IMR-90 (cell line): ENCODE data around the gene NWD2. TPM values are rescaled to one million over a fixed set of nuclear protein-coding genes. Genes with fewer than 3 reads are reported as not detected.
A peak's percentile ranks its signal among the peaks of the same experiment; 100 is the strongest.

Source experiments
- ATAC-seq: fragments of 200-7000 bp; cut with Tn5 transposase; 2 replicates; pipeline ENCODE4 v1.9.1; 2020; ENCODE audit warnings: low read depth, mild to moderate bottlenecking, moderate library complexity
- BruUV-seq: library from RNA; stranded (reverse); fragments of 400-500 nt; replicated peaks from 2 replicates; lab custom pipeline; 2021; lab: Mats Ljungman, UMichigan
- CTCF ChIA-PET: fragments of 300-600 bp; formaldehyde crosslinking; extraction: SDS; loops from one replicate; lab custom pipeline; 2021; ENCODE audit warnings: antibody characterized with exemption; lab: Yijun Ruan, JAX
- POLR2A ChIA-PET: fragments of 300-600 bp; sonication (Branson Sonifier 250); formaldehyde crosslinking; loops from one replicate; lab custom pipeline; 2022; ENCODE audit warnings: antibody characterized with exemption; ENCODE audit not compliant: unreplicated experiment; lab: Charles Lee
- DNase-seq: peaks from one replicate; pipeline ENCODE4 v3.0.0; 2013
- H2AFZ ChIP-seq: replicated peaks from 2 replicates; pipeline ENCODE3; 2013; ENCODE audit warnings: low read length, mild to moderate bottlenecking; ENCODE audit not compliant: poor library complexity
- H2AK5ac ChIP-seq: 2 replicates; pipeline ENCODE4 v1.6.1; 2013; ENCODE audit warnings: low read depth, low read length, inconsistent platforms
- H2AK9ac ChIP-seq: replicated peaks from 2 replicates; pipeline ENCODE3; 2013; ENCODE audit warnings: mild to moderate bottlenecking, low read depth, low read length, moderate library complexity; ENCODE audit not compliant: poor library complexity
- H2BK120ac ChIP-seq: 2 replicates; pipeline ENCODE4 v1.6.1; 2013; ENCODE audit warnings: low read depth, low read length, inconsistent platforms
- H2BK15ac ChIP-seq: 3 replicates; pipeline ENCODE4 v1.6.1; 2013; ENCODE audit warnings: low read depth, low read length, inconsistent platforms
- H2BK20ac ChIP-seq: 2 replicates; pipeline ENCODE4 v1.6.1; 2013; ENCODE audit warnings: low read depth, mild to moderate bottlenecking, inconsistent platforms, low read length, moderate library complexity
- H2BK5ac ChIP-seq: 2 replicates; pipeline ENCODE4 v1.6.1; 2013; ENCODE audit warnings: mild to moderate bottlenecking, low read depth, low read length, inconsistent platforms; ENCODE audit not compliant: poor library complexity, severe bottlenecking
- H3K14ac ChIP-seq: replicated peaks from 2 replicates; pipeline ENCODE4 v1.6.1; 2013; ENCODE audit warnings: low read depth, low read length, inconsistent platforms
- H3K18ac ChIP-seq: 2 replicates; pipeline ENCODE4 v1.6.1; 2013; ENCODE audit warnings: low read depth, low read length, control low read depth
- H3K23ac ChIP-seq: 2 replicates; pipeline ENCODE4 v1.6.1; 2013; ENCODE audit warnings: low read depth, low read length, inconsistent platforms
- H3K27ac ChIP-seq: 2 replicates; pipeline ENCODE4 v1.5.1; 2013; ENCODE audit warnings: mild to moderate bottlenecking, control low read depth, low read length; ENCODE audit not compliant: insufficient read depth
- H3K27me3 ChIP-seq: 2 replicates; pipeline ENCODE4 v1.6.1; 2013; ENCODE audit warnings: low read length; ENCODE audit not compliant: control insufficient read depth, insufficient read depth
- H3K36me3 ChIP-seq: 2 replicates; pipeline ENCODE4 v1.6.1; 2013; ENCODE audit warnings: low read length, mixed read lengths; ENCODE audit not compliant: control insufficient read depth, insufficient read depth
- H3K4ac ChIP-seq: 2 replicates; pipeline ENCODE4 v1.6.1; 2013; ENCODE audit warnings: low read depth, low read length, inconsistent platforms
- H3K4me1 ChIP-seq: 2 replicates; pipeline ENCODE4 v1.6.1; 2013; ENCODE audit warnings: low read length, mixed read lengths; ENCODE audit not compliant: control insufficient read depth, insufficient read depth
- H3K4me2 ChIP-seq: 2 replicates; pipeline ENCODE4 v1.6.1; 2013; ENCODE audit warnings: low read depth, mild to moderate bottlenecking, control low read depth, low read length, moderate library complexity
- H3K4me3 ChIP-seq: 2 replicates; pipeline ENCODE4 v1.5.1; 2013; ENCODE audit warnings: low read depth, mild to moderate bottlenecking, control low read depth, low read length, moderate library complexity; ENCODE audit not compliant: insufficient read depth
- H3K56ac ChIP-seq: 2 replicates; pipeline ENCODE4 v1.6.1; 2013; ENCODE audit warnings: low read length, inconsistent platforms; ENCODE audit not compliant: insufficient read depth; ENCODE audit errors: extremely low read depth
- H3K79me1 ChIP-seq, 2 experiments: 2 replicates each; pipeline ENCODE4 v1.6.1; 2013; ENCODE audit warnings: low read length in 2 of 2, inconsistent platforms in 1 of 2, low read depth in 1 of 2
- H3K9ac ChIP-seq: 2 replicates; pipeline ENCODE4 v1.6.1; 2013; ENCODE audit warnings: low read depth, low read length, control low read depth
- H3K9me1 ChIP-seq: 2 replicates; pipeline ENCODE4 v1.6.1; 2013; ENCODE audit warnings: low read length, inconsistent platforms; ENCODE audit not compliant: insufficient read depth
- H3K9me3 ChIP-seq: 2 replicates; pipeline ENCODE4 v1.6.1; 2013; ENCODE audit warnings: low read length; ENCODE audit not compliant: control insufficient read depth, insufficient read depth
- H4K20me1 ChIP-seq: 2 replicates; pipeline ENCODE4 v1.6.1; 2013; ENCODE audit warnings: low read length, inconsistent platforms; ENCODE audit not compliant: insufficient read depth
- H4K5ac ChIP-seq: 2 replicates; pipeline ENCODE4 v1.6.1; 2013; ENCODE audit warnings: mild to moderate bottlenecking, low read depth, low read length, control low read depth
- H4K8ac ChIP-seq, 2 experiments: 2 replicates each; pipeline ENCODE4 v1.6.1; 2013; ENCODE audit warnings: low read depth in 2 of 2, low read length in 2 of 2, control low read depth in 1 of 2, inconsistent platforms in 1 of 2
- H4K91ac ChIP-seq: 2 replicates; pipeline ENCODE4 v1.6.1; 2013; ENCODE audit warnings: low read depth, low read length, inconsistent platforms; ENCODE audit not compliant: insufficient read depth
- SMC3 ChIP-seq: fragments of 150-350 bp; IDR thresholded peaks from 2 replicates; pipeline ENCODE4 v1.6.1; 2016; ENCODE audit warnings: low read depth, mild to moderate bottlenecking, antibody characterized with exemption, low read length, moderate library complexity
- WGBS, 2 experiments: methylation state at CpG; one replicate each; pipeline versions ENCODE4 v1.1.5 to v1.1.7; 2013; ENCODE audit warnings: missing lambda C conversion rate in 2 of 2; ENCODE audit not compliant: insufficient read length in 1 of 2; ENCODE audit errors: extremely low coverage in 2 of 2; 5-methylcytosine and 5-hydroxymethylcytosine counted together
- dilution Hi-C: fragments of 300-500 bp; cut with HindIII; formaldehyde crosslinking; loops from one replicate; pipeline ENCODE4 v1.14.3; 2018; ENCODE audit warnings: low sequenced_read_pairs; ENCODE audit not compliant: unreplicated experiment
- in situ Hi-C: fragments of 300-500 bp; cut with MboI; formaldehyde crosslinking; loops from 3 replicates; pipeline ENCODE4 v1.14.3; 2019; ENCODE audit warnings: low sequenced_read_pairs, inconsistent platforms, mixed read lengths
- intact Hi-C: fragments of 100-400 bp; cut with micrococcal nuclease; formaldehyde crosslinking; loops from 2 replicates; pipeline ENCODE4 v1.10.0; 2022
- polyA plus RNA-seq, 3 experiments: library from polyadenylated mRNA; depleted of rRNA; stranded (reverse); fragments of >200 nt; gene quantifications; 2 replicates each; pipeline ENCODE4 v1.2.3, GENCODE V29; 2012; ENCODE audit warnings: low replicate concordance in 1 of 3
- total RNA-seq: library from RNA; depleted of rRNA; stranded (reverse); fragments of >200 nt; gene quantifications from 2 replicates; pipeline ENCODE4 v1.2.3, GENCODE V29; 2012
- TF ChIP-seq, protein P1 (sequence below): conservative IDR thresholded peaks from 2 replicates; pipeline ENCODE4 v1.5.1; 2012; ENCODE audit warnings: mild to moderate bottlenecking, low read depth, low read length, improper control_type of control experiment

The NWD2 gene
- total and polyA plus RNA-seq, 2 of the 4 experiments (the other 2 are of a cell fraction): not detected

DNA sequence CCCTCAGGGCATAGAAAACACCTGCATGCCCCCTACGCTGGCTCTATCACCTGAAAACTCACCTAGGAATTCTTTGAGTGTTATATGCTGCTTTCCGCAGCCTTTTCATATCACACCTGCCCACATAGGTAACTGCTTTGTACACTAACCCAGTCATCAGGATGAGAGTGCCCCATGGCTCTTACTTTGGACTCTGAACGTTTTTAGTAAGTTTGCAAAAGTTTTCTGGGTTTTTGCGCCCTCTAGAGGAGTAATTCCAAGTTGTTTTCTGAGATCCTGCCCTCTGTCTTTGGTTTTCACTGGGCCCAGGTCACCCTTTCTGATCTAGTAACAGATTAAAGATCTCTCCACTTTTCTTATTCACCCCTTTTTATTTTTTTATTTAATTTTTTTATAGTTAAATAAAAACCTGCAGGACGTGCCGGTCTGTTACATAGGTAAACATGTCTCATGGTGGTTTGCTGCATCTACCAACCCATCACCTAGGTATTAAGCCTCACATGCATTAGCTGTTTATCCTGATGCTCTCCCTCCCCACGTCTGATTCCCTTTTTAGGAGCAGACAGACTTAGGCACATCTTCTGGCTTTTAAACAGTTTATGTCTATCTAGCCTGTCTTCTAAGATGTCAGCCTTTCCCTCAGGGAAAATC lies 139.2 kb downstream of the NWD2 start:
- H2AK9ac ChIP-seq: no peak overlapping the region
- H3K18ac ChIP-seq: no peak overlapping the region
- H3K9ac ChIP-seq: no peak overlapping the region
- CTCF ChIA-PET: no interaction called here
- no peak overlapping the region for H2BK120ac ChIP-seq
- no peak overlapping the region for H3K4ac ChIP-seq
- WGBS, 2 experiments: no CpG with 5 or more reads among the region's 7 CpGs
- H3K14ac ChIP-seq: no peak overlapping the region
- H2BK20ac ChIP-seq: no peak overlapping the region
- H3K4me3 ChIP-seq: no peak overlapping the region
- no peaks in the 10 kb centered on the region for H3K79me1 ChIP-seq
- no peak overlapping the region for H3K27ac ChIP-seq
- no peak overlapping the region for H2AK5ac ChIP-seq
- no peaks in the 10 kb centered on the region for H3K4me1 ChIP-seq
- no peaks in the 10 kb centered on the region for H3K9me1 ChIP-seq
- no peak overlapping the region for H3K23ac ChIP-seq
- no peak overlapping the region for H4K91ac ChIP-seq
- H4K20me1 ChIP-seq: no peaks in the 10 kb centered on the region
- no peak overlapping the region for H2AFZ ChIP-seq
- TF ChIP-seq SMC3: no peak
- TF ChIP-seq, protein P1, sequence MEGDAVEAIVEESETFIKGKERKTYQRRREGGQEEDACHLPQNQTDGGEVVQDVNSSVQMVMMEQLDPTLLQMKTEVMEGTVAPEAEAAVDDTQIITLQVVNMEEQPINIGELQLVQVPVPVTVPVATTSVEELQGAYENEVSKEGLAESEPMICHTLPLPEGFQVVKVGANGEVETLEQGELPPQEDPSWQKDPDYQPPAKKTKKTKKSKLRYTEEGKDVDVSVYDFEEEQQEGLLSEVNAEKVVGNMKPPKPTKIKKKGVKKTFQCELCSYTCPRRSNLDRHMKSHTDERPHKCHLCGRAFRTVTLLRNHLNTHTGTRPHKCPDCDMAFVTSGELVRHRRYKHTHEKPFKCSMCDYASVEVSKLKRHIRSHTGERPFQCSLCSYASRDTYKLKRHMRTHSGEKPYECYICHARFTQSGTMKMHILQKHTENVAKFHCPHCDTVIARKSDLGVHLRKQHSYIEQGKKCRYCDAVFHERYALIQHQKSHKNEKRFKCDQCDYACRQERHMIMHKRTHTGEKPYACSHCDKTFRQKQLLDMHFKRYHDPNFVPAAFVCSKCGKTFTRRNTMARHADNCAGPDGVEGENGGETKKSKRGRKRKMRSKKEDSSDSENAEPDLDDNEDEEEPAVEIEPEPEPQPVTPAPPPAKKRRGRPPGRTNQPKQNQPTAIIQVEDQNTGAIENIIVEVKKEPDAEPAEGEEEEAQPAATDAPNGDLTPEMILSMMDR: peak; percentile 47
- in situ Hi-C loops (loop anchor here (25.0 kb wide), 1 partner anchor 1021 kb away; no protein-coding TSS in a partner anchor), intact Hi-C loops (no loop called here), dilution Hi-C loops (no loop called here)
- H2BK15ac ChIP-seq: no peak overlapping the region
- POLR2A ChIA-PET: no interaction called here
- DNase-seq (peak; percentile 5), ATAC-seq (0 out of 2 replicates have a peak, but pooled peaks have one; percentile 37)
- no peaks in the 10 kb centered on the region for H3K9me3 ChIP-seq
- no peak overlapping the region for H2BK5ac ChIP-seq
- H3K36me3 ChIP-seq: no peaks in the 10 kb centered on the region
- no peak overlapping the region for H3K4me2 ChIP-seq
- H4K8ac ChIP-seq: no peak overlapping the region
- H3K27me3 ChIP-seq: no peaks in the 10 kb centered on the region
- H4K5ac ChIP-seq: no peak overlapping the region
- H3K56ac ChIP-seq: no peak overlapping the region
- BruUV-seq: no TSS peak
